ENCODE measurements around the gene RUFY3. TPM values are rescaled to one million over a fixed set of nuclear protein-coding genes. Genes with fewer than 3 reads are reported as not detected.

RUFY3 gene
- total RNA-seq, 1 donor from 2014 or later = 11.7 TPM

DNA sequence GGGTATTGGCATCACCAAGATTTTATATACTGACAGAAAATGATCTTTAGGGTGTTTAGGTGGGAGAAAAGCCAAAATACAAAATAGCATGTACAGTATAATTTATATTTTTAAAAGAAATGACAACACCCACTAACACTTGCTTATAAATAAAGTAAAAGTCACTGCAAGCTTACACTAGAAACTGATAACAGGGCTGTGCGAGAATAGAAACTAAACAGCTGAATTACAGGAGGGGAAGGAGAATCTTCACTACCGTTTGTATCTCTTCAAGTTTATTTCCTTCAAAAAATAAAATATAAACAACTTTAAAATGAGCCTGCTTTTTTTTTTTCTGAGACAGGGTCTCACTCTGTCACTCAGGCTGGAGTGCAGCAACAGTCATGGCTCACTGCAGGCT is 95.1 kb downstream of the RUFY3 start:
- Histone ChIP-seq H3K4me1 (no peaks in the 10 kb centered on the region), H3K9me3 (no peaks in the 10 kb centered on the region), H3K27me3 (no peaks in the 10 kb centered on the region), H3K36me3 (peaks cover 18 to 36% of the 10 kb centered on the region in 2 donors), H3K4me3 (no peak overlapping the region), H3K27ac (no peak overlapping the region)
- TF ChIP-seq, protein P1, sequence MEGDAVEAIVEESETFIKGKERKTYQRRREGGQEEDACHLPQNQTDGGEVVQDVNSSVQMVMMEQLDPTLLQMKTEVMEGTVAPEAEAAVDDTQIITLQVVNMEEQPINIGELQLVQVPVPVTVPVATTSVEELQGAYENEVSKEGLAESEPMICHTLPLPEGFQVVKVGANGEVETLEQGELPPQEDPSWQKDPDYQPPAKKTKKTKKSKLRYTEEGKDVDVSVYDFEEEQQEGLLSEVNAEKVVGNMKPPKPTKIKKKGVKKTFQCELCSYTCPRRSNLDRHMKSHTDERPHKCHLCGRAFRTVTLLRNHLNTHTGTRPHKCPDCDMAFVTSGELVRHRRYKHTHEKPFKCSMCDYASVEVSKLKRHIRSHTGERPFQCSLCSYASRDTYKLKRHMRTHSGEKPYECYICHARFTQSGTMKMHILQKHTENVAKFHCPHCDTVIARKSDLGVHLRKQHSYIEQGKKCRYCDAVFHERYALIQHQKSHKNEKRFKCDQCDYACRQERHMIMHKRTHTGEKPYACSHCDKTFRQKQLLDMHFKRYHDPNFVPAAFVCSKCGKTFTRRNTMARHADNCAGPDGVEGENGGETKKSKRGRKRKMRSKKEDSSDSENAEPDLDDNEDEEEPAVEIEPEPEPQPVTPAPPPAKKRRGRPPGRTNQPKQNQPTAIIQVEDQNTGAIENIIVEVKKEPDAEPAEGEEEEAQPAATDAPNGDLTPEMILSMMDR (IDR thresholded peaks at IDR 0.05) = no peak
- no peak for DNase-seq (ENCODE audit: low spot score in 2 of 2)
- intact Hi-C loops (cut with DNase I) = no loop called here

DNA sequence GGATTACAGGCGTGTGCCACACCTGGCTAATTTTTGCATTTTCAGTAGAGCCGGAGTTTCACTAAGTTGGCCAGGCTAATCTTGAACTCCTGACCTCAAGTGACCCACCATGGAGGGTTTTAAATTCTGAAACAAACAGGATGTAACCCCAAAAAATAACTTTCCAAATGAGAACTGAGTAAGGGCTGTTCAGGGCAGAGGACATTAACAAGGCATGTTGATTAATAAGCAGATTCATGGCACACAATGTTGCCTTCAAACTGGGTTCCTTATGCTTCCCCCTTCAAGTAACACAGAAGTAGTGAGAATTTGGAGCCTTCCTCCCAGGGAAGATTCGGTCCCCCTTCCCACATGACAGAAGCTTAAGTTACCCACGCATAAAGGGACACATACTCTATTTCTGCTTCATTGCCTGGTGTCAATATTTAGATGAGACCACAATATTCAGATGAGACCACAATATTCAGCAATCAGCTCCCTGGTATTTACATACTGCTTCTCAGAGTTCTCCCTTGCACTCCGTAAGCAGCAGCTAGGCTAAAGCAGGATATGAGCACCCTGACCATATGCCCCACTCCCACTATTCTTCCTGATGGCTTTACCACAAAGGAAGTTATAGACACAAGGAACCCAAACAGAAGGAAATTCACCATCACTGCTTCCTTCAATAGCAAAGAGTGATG is 96.5 kb downstream of the RUFY3 start:
- intact Hi-C loops (cut with DNase I) = no loop called here
- Histone ChIP-seq H3K36me3 (peaks cover 29 to 49% of the 10 kb centered on the region in 2 donors), H3K4me1 (no peaks in the 10 kb centered on the region), H3K4me3 (no peak overlapping the region), H3K9me3 (no peaks in the 10 kb centered on the region), H3K27ac (no peak overlapping the region), H3K27me3 (no peaks in the 10 kb centered on the region)
- TF ChIP-seq, protein P1 (IDR thresholded peaks at IDR 0.05) = no peak
- DNase-seq (ENCODE audit: low spot score in 2 of 2) = no peak

DNA sequence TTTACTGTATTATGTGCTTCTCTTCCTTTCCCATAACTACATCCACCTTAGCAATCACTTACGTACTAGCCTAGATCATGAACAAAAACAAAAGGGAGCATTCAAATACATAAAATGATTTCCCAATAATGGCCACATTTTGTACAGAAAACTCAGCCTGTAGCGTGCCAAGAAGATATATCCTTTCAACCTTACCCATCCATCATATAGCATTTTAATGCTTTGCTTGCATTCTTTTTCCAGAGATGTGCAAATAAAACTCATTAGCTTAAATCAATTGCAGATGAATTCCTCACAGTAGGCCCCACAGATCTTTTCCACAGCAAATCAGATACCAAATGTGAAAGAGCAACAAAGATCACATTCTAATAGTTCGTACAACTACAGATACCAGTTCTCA is 97.2 kb downstream of the RUFY3 start:
- no peaks in the 10 kb centered on the region for H3K9me3 ChIP-seq
- peaks cover 34 to 54% of the 10 kb centered on the region in 2 donors for H3K36me3 ChIP-seq
- H3K4me1 ChIP-seq = no peaks in the 10 kb centered on the region
- H3K27me3 ChIP-seq = no peaks in the 10 kb centered on the region
- intact Hi-C loops (cut with DNase I) = no loop called here
- no peak for DNase-seq (ENCODE audit: low spot score in 2 of 2)
- TF ChIP-seq, protein P1 (IDR thresholded peaks at IDR 0.05) = no peak
- H3K27ac ChIP-seq = no peak overlapping the region
- no peak overlapping the region for H3K4me3 ChIP-seq

DNA sequence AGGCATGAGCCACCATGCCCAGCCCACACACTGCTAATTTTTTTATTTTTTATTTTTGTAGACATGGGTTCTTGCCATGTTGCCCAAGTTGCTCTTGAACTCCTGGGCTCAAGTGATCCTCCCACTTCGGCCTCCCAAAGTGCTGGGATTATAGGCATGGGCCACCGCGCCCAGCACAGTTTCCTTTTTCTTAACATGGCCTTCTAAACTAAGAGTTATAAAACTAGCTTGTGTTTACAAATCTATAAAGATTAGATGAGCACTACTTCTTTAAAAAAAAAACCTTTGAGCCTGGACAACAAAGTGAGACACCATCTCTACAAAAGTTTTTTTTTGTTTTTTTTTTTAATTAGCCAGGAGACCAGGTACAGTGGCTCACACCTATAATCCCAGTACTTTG is 107.3 kb downstream of the RUFY3 start:
- TF ChIP-seq, protein P1 (IDR thresholded peaks at IDR 0.05) = no peak
- H3K27ac ChIP-seq = no peak overlapping the region
- DNase-seq (ENCODE audit: low spot score in 2 of 2) = no peak
- intact Hi-C loops (cut with DNase I) = no loop called here
- no peaks in the 10 kb centered on the region for H3K4me1 ChIP-seq
- no peak overlapping the region for H3K4me3 ChIP-seq
- no peaks in the 10 kb centered on the region for H3K27me3 ChIP-seq
- H3K36me3 ChIP-seq = peaks cover 81 to 93% of the 10 kb centered on the region in 2 donors
- H3K9me3 ChIP-seq = no peaks in the 10 kb centered on the region

DNA sequence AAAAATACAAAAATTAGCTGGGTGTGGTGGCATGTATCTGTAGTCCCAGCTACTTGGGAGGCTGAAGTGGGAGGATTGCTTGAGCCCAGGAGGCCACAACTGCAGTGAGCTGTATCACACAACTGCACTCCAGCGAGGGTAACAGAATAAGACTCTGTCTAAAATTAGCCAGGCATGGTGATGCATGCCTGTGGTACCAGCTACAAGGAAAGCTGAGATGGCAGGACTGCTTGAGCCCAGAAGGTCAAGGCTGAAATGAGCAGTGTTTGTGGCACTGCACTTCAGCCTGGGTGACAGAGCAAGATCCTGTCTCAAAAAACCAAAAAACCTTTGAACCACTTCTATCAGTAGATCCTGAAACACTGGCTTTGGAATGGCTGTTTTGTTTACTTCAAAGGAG is 107.7 kb downstream of the RUFY3 start:
- TF ChIP-seq, protein P1 (IDR thresholded peaks at IDR 0.05) = no peak
- intact Hi-C loops (cut with DNase I) = no loop called here
- H3K27me3 ChIP-seq = no peaks in the 10 kb centered on the region

More for the DNA sequence above, 107.7 kb downstream of the RUFY3 start:
- Histone ChIP-seq H3K27ac (no peak overlapping the region), H3K9me3 (no peaks in the 10 kb centered on the region), H3K4me3 (no peak overlapping the region), H3K4me1 (no peaks in the 10 kb centered on the region), H3K36me3 (peaks cover 81 to 91% of the 10 kb centered on the region in 2 donors)
- no peak for DNase-seq (ENCODE audit: low spot score in 2 of 2)

Measured in ascending aorta (tissue), 2 donors.